HG03064 (cell line): ENCODE measurements around the gene GALNTL6.
A peak's percentile ranks its signal among the peaks of the same experiment; 100 is the strongest.
"Not testable (repeated sequence)": the region's sequence is repeated elsewhere in the genome, so short reads cannot be mapped to it uniquely, and the experiment has no call there.

ENCODE experiments used
- ATAC-seq: cut with Tn5 transposase; IDR thresholded peaks from one replicate; pipeline ENCODE4 v1.9.1; 2021; ENCODE audit warnings: low read depth; ENCODE audit not compliant: unreplicated experiment

The GALNTL6 gene

GRCh38 chr4:172706000-172706399 lies 892.8 kb downstream of the GALNTL6 start:
- no peak for ATAC-seq

GRCh38 chr4:172707622-172708021 lies 894.4 kb downstream of the GALNTL6 start:
- ATAC-seq = no peak

GRCh38 chr4:172708184-172708583 lies 895.0 kb downstream of the GALNTL6 start:
- ATAC-seq = no peak

GRCh38 chr4:172709376-172709775 lies 896.2 kb downstream of the GALNTL6 start:
- ATAC-seq = no peak

- ATAC-seq = no peak
Observed at GRCh38 chr4:172716291-172716690, 903.1 kb downstream of the GALNTL6 start.

GRCh38 chr4:172721659-172722058 lies 908.5 kb downstream of the GALNTL6 start:
- ATAC-seq = no peak

- no peak for ATAC-seq
Observed at GRCh38 chr4:172725581-172725980, 912.4 kb downstream of the GALNTL6 start.

- ATAC-seq = no peak
Observed at GRCh38 chr4:172726001-172726423, 912.8 kb downstream of the GALNTL6 start.

GRCh38 chr4:172727631-172728030 lies 914.4 kb downstream of the GALNTL6 start:
- no peak for ATAC-seq

- not testable (repeated sequence) for ATAC-seq
Observed at GRCh38 chr4:172733645-172734044, 920.4 kb downstream of the GALNTL6 start.

- ATAC-seq = no peak
Observed at GRCh38 chr4:172734555-172734954, 921.4 kb downstream of the GALNTL6 start.

- ATAC-seq = no peak
Observed at GRCh38 chr4:172736046-172736445, 922.8 kb downstream of the GALNTL6 start.

GRCh38 chr4:172740434-172740833 lies 927.2 kb downstream of the GALNTL6 start:
- peak; percentile 87 for ATAC-seq

GRCh38 chr4:172750910-172751309 lies 937.7 kb downstream of the GALNTL6 start:
- peak; percentile 94 for ATAC-seq

- no peak for ATAC-seq
Observed at GRCh38 chr4:172751550-172751949, 938.3 kb downstream of the GALNTL6 start.

- no peak for ATAC-seq
Observed at GRCh38 chr4:172758586-172759340, 945.6 kb downstream of the GALNTL6 start.

- ATAC-seq = no peak
Observed at GRCh38 chr4:172760512-172760911, 947.3 kb downstream of the GALNTL6 start.

GRCh38 chr4:172762895-172763294 lies 949.7 kb downstream of the GALNTL6 start:
- no peak for ATAC-seq

GRCh38 chr4:172770787-172771186 lies 957.6 kb downstream of the GALNTL6 start:
- no peak for ATAC-seq

- ATAC-seq = no peak
Observed at GRCh38 chr4:172772781-172773180, 959.6 kb downstream of the GALNTL6 start.

- no peak for ATAC-seq
Observed at GRCh38 chr4:172776203-172776861, 963.1 kb downstream of the GALNTL6 start.
